Mucosa of rectum (tissue), 2 donors: ENCODE data around the gene S1PR2.
"Not testable (repeated sequence)": the region's sequence is repeated elsewhere in the genome, so short reads cannot be mapped to it uniquely, and the experiment has no call there.

Source experiments
- H3K27ac ChIP-seq, 2 donors: one replicate each; pipeline ENCODE4 v1.7.0; 2013; ENCODE audit warnings: inconsistent platforms in 2 of 2, low read depth in 2 of 2, low read length in 2 of 2
- H3K27me3 ChIP-seq, 2 donors: one replicate each; pipeline ENCODE4 v1.7.0; 2013; ENCODE audit warnings: low read length in 2 of 2; ENCODE audit not compliant: control insufficient read depth in 2 of 2, insufficient read depth in 2 of 2
- H3K36me3 ChIP-seq, 2 donors: one replicate each; pipeline ENCODE4 v1.7.0; 2013; ENCODE audit warnings: low read length in 2 of 2; ENCODE audit not compliant: control insufficient read depth in 2 of 2, insufficient read depth in 2 of 2
- H3K4me1 ChIP-seq, 2 donors: one replicate each; pipeline ENCODE4 v1.7.0; 2013; ENCODE audit warnings: low read length in 2 of 2, mild to moderate bottlenecking in 1 of 2; ENCODE audit not compliant: control insufficient read depth in 2 of 2, insufficient read depth in 2 of 2
- H3K4me3 ChIP-seq, 2 donors: one replicate each; pipeline ENCODE4 v1.7.0; 2013; ENCODE audit warnings: low read length in 2 of 2
- H3K9ac ChIP-seq, 2 donors: one replicate each; pipeline ENCODE4 v1.7.0; 2013; ENCODE audit warnings: low read length in 2 of 2, low read depth in 1 of 2, mild to moderate bottlenecking in 1 of 2
- H3K9me3 ChIP-seq, 2 donors: one replicate each; pipeline ENCODE4 v1.7.0; 2013; ENCODE audit warnings: low read length in 2 of 2; ENCODE audit not compliant: control insufficient read depth in 2 of 2
- donor health status: healthy.
- donor health status: Normal muscosa, but diverticular disease.

S1PR2 gene

DNA sequence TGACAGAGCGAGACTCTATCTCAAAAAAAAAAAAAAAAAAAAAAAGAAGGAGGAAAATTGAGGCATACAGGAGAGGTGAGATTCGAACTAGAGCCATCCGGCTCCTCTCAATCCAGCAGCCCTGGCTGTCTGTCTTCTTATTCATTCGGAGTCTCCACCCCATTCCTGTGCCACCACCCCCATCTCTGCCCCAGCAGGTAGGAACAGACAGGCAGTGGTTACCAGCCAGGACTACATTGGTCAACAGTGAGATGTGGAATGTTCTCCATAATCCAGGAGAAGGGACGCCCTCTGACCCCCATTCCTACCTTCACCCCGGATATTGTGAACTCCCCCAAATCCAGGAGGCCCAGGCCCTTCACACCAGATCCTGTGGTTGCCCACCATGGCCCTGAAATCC is 6.6 kb upstream of the S1PR2 start:
- Histone ChIP-seq H3K9me3 (no peaks in the 10 kb centered on the region), H3K36me3 (no peaks in the 10 kb centered on the region), H3K4me3 (no peak overlapping the region), H3K27ac (peak overlapping the region; percentile 64 to 67), H3K9ac (peak overlapping the region in 1 of 2 donors; percentile 25), H3K4me1 (peaks cover 5 to 7% of the 10 kb centered on the region in 2 donors), H3K27me3 (no peaks in the 10 kb centered on the region)

- not testable (repeated sequence) for H3K9ac ChIP-seq, H3K36me3 ChIP-seq, H3K4me1 ChIP-seq, H3K9me3 ChIP-seq, H3K4me3 ChIP-seq, H3K27me3 ChIP-seq
- H3K27ac ChIP-seq = peak overlapping the region in 1 of 2 donors; percentile 82
Observed at GRCh38 chr19:10235409-10235808, 4.3 kb upstream of the S1PR2 start.

DNA sequence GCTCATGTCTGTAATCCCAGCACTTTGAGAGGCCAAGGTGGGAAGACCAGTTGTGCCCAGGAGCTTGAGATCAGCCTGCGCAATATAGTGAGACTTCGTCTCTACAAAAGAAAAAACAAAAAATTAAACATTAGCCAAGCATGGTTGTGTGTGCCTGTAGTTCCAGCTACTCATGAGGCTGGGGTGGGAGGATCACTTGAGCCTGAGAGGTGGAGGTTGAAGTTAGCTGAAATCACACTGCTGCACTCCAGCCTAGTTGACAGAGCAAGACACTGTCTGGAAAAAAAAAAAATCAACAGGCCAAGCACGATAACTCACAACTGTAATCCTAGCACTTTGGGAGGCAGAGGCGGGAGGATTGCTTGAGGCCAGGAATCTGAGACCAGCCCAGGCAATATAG is 3.9 kb upstream of the S1PR2 start:
- no peaks in the 10 kb centered on the region for H3K36me3 ChIP-seq
- no peak overlapping the region for H3K9ac ChIP-seq
- no peak overlapping the region for H3K27ac ChIP-seq
- H3K4me3 ChIP-seq = no peak overlapping the region
- H3K4me1 ChIP-seq = peaks cover 5 to 7% of the 10 kb centered on the region in 2 donors
- no peaks in the 10 kb centered on the region for H3K27me3 ChIP-seq
- H3K9me3 ChIP-seq = no peaks in the 10 kb centered on the region

- H3K36me3 ChIP-seq = no peaks in the 10 kb centered on the region
- H3K9ac ChIP-seq = no peak overlapping the region
- H3K4me3 ChIP-seq = no peak overlapping the region
- no peaks in the 10 kb centered on the region for H3K27me3 ChIP-seq
- H3K27ac ChIP-seq = no peak overlapping the region
- H3K4me1 ChIP-seq = peaks cover 7 to 10% of the 10 kb centered on the region in 2 donors
- H3K9me3 ChIP-seq = no peaks in the 10 kb centered on the region
Observed at GRCh38 chr19:10233946-10234345, 2.8 kb upstream of the S1PR2 start.

DNA sequence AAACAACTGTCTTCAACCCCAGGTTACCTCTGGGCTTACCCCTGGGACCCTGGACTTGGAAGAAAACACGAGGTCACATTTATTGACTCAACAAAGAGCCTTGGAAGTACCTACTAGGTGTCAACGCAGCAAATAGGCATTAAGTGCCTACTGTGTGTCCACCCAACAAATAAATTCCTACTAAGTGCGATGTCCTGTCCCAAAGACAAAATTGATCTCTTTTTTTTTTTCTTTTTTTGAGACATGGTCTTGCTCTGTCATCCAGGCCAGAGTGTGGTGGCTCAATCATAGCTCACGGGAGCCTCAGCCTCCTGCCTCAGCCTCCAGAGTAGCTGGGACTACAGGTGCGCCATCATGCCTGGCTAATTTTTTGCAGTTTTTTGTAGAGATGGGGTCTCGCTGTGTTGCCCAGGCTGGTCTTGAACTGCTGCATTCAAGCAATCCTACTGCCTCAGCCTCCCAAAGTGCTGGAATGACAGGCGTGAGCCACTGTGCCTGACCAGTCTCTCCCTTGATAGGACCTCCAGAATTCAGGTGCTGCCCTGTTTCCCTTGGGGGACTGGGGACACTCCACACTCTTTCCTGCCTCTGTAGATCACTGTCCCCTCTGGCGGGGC is 589 bp upstream of the S1PR2 start:
- Histone ChIP-seq H3K27ac (peak overlapping the region in 1 of 2 donors; percentile 85), H3K9ac (peak overlapping the region in 1 of 2 donors; percentile 19), H3K4me1 (peaks cover 6 to 7% of the 10 kb centered on the region in 2 donors), H3K27me3 (no peaks in the 10 kb centered on the region), H3K4me3 (peak overlapping the region; percentile 48 to 77), H3K9me3 (no peaks in the 10 kb centered on the region), H3K36me3 (no peaks in the 10 kb centered on the region)

DNA sequence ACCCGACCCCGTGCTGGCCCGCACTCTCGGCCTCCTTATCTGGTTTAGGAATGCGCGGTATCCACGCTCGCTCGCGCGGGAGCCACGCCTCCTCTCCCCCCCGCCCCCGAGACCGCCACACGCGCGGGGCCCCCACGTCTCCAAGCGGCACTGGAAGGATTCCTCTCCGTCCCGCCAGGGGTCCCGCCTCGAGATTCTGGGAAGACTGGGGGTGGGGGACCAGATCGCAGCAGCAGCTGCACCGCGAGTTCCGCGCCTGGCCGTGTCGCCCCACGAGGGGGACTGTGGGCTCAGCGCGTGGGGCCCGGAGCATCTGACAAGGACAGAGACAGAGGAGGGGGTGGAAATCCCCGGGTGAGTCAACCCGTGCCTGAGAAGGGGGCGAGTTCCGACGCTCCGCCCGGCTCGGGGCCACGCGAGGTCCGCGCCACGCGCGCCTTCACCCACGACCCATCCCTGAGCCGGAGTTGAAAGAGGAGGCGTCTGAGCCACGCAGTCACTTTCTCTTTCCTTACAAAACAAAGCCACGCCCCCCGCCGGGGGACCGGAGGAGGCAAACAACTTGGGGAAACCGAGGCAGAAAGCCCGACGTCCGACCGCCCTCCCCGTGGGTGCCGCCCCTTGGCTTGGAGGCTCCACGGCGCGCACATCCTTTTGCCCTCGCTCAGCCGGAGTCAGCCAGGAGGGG is 814 bp downstream of the S1PR2 start:
- H3K9ac ChIP-seq = peak overlapping the region; percentile 75 to 86
- peak overlapping the region; percentile 76 to 85 for H3K27ac ChIP-seq
- H3K27me3 ChIP-seq = no peaks in the 10 kb centered on the region
- no peaks in the 10 kb centered on the region for H3K36me3 ChIP-seq
- H3K4me1 ChIP-seq = peaks cover 6 to 7% of the 10 kb centered on the region in 2 donors
- H3K9me3 ChIP-seq = no peaks in the 10 kb centered on the region
- H3K4me3 ChIP-seq = peak overlapping the region; percentile 77 to 79

GRCh38 chr19:10228920-10229319 is 2.2 kb downstream of the S1PR2 start:
- Histone ChIP-seq H3K9me3 (no peaks in the 10 kb centered on the region), H3K27me3 (no peaks in the 10 kb centered on the region), H3K27ac (peak overlapping the region; percentile 27 to 43), H3K9ac (no peak overlapping the region), H3K4me3 (no peak overlapping the region), H3K4me1 (peaks cover 6 to 7% of the 10 kb centered on the region in 2 donors), H3K36me3 (peaks cover 0 to 6% of the 10 kb centered on the region in 2 donors)

DNA sequence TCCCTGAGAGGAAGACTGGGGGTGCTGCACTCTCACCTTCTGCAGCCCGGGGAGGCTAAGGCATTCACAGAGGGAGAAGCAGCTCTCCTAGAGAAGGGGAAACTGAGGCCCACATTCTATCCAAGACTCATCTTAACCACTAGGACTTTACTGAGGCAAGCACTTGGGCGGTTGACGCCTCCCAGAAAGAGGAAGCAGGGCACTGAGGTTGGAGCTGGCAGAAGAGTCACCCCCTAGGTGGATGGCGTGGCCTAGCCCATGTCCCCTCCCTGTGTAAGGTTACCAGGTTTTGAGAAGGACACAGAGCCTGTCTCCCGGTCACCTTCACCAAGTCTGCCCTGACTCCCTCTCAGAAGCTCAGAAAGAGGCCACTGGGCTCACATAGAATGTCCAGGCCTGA is 2.7 kb downstream of the S1PR2 start:
- H3K4me3 ChIP-seq = no peak overlapping the region
- H3K4me1 ChIP-seq = peaks cover 6 to 7% of the 10 kb centered on the region in 2 donors
- H3K9me3 ChIP-seq = no peaks in the 10 kb centered on the region
- H3K27ac ChIP-seq = peak overlapping the region; percentile 27 to 43
- H3K27me3 ChIP-seq = no peaks in the 10 kb centered on the region
- peak overlapping the region in 1 of 2 donors; percentile 14 for H3K9ac ChIP-seq
- peaks cover 0 to 6% of the 10 kb centered on the region in 2 donors for H3K36me3 ChIP-seq

GRCh38 chr19:10227026-10227971 is 3.8 kb downstream of the S1PR2 start:
- Histone ChIP-seq H3K4me3 (peak overlapping the region in 1 of 2 donors; percentile 26), H3K4me1 (peaks cover 6 to 7% of the 10 kb centered on the region in 2 donors), H3K9me3 (no peaks in the 10 kb centered on the region), H3K27me3 (no peaks in the 10 kb centered on the region), H3K9ac (peak overlapping the region in 1 of 2 donors; percentile 18), H3K36me3 (peaks cover 0 to 6% of the 10 kb centered on the region in 2 donors), H3K27ac (peak overlapping the region; percentile 66 to 76)
